ENCODE results near the gene CANX.
A peak's percentile ranks its signal among the peaks of the same experiment; 100 is the strongest.
"Not testable (repeated sequence)": the region's sequence is repeated elsewhere in the genome, so short reads cannot be mapped to it uniquely, and the experiment has no call there.

Gene CANX

GRCh38 chr5:179699616-179700237 lies 960 bp downstream of the CANX start:
- peak; percentile 31 for DNase-seq

- no peak for DNase-seq
Measured at GRCh38 chr5:179700401-179700918, 1.7 kb downstream of the CANX start.

- DNase-seq = no peak
Measured at GRCh38 chr5:179716286-179716685, 17.5 kb downstream of the CANX start.

- DNase-seq = no peak
Measured at GRCh38 chr5:179720222-179720621, 21.5 kb downstream of the CANX start.

GRCh38 chr5:179724163-179724562 lies 25.4 kb downstream of the CANX start:
- no peak for DNase-seq

GRCh38 chr5:179727106-179727505 lies 28.3 kb downstream of the CANX start:
- DNase-seq = no peak

- no peak for DNase-seq
Measured at GRCh38 chr5:179729303-179729702, 30.5 kb downstream of the CANX start.

- no peak for DNase-seq
Measured at GRCh38 chr5:179729727-179730126, 31.0 kb downstream of the CANX start.

- no peak for DNase-seq
Measured at GRCh38 chr5:179730356-179730755, 31.6 kb downstream of the CANX start.

GRCh38 chr5:179730852-179731251 lies 32.1 kb downstream of the CANX start:
- DNase-seq = no peak

- peak; percentile 69 for DNase-seq
Measured at GRCh38 chr5:179731791-179732411, 33.1 kb downstream of the CANX start.

- peak; percentile 100 for DNase-seq
Measured at GRCh38 chr5:179732412-179732917, 33.7 kb downstream of the CANX start, which contains the start of gene MAML1. Gene MAML1 (plus strand): TSS chr5:179732822. CDS start chr5:179733113, 291 bp downstream.

- peak; percentile 45 for DNase-seq
Measured at GRCh38 chr5:179732918-179733771, 34.4 kb downstream of the CANX start.

GRCh38 chr5:179733772-179734126 lies 35.0 kb downstream of the CANX start:
- no peak for DNase-seq

- no peak for DNase-seq
Measured at GRCh38 chr5:179734536-179735164, 35.9 kb downstream of the CANX start.

GRCh38 chr5:179738742-179739141 lies 40.0 kb downstream of the CANX start:
- DNase-seq = no peak

- not testable (repeated sequence) for DNase-seq
Measured at GRCh38 chr5:179744106-179744505, 45.3 kb downstream of the CANX start.

GRCh38 chr5:179746872-179747271 lies 48.1 kb downstream of the CANX start:
- DNase-seq = no peak

GRCh38 chr5:179747811-179748210 lies 49.0 kb downstream of the CANX start:
- DNase-seq = no peak

GRCh38 chr5:179749857-179750508 lies 51.2 kb downstream of the CANX start:
- no peak for DNase-seq

GRCh38 chr5:179753971-179754370 lies 55.2 kb downstream of the CANX start:
- DNase-seq = no peak

- DNase-seq = no peak
Measured at GRCh38 chr5:179755022-179755421, 56.3 kb downstream of the CANX start.
